HepG2 (cell line): ENCODE data around the gene CCDC18. TPM values are rescaled to one million over a fixed set of nuclear protein-coding genes. Genes with fewer than 3 reads are reported as not detected.
A peak's percentile ranks its signal among the peaks of the same experiment; 100 is the strongest.

Source experiments
- ATF5 ChIP-seq: sonication (generic); formaldehyde crosslinking; IDR thresholded peaks from 2 replicates; pipeline ENCODE4 v1.4.0; 2020; ENCODE audit warnings: mild to moderate bottlenecking, low read depth, missing genetic modification reagents
- CCDC6 ChIP-seq: sonication (generic); formaldehyde crosslinking; IDR thresholded peaks from 2 replicates; pipeline ENCODE4 v1.8.1; 2022; ENCODE audit warnings: mild to moderate bottlenecking, missing genetic modification reagents, moderate library complexity
- DNMT1 ChIP-seq: sonication (generic); formaldehyde crosslinking; IDR thresholded peaks from 2 replicates; pipeline ENCODE4 v1.5.1; 2020; ENCODE audit warnings: mild to moderate bottlenecking, missing genetic modification reagents
- FLYWCH1 ChIP-seq: sonication (generic); formaldehyde crosslinking; IDR thresholded peaks from 2 replicates; pipeline ENCODE4 v1.8.1; 2023; ENCODE audit warnings: mild to moderate bottlenecking, missing genetic modification reagents
- HBP1 ChIP-seq: IDR thresholded peaks from 2 replicates; pipeline ENCODE4 v1.6.1; 2016; ENCODE audit warnings: low read depth, control low read depth
- HOMEZ ChIP-seq: IDR thresholded peaks from 2 replicates; pipeline ENCODE4 v1.6.1; 2016; ENCODE audit warnings: low read depth
- IRF2 ChIP-seq: IDR thresholded peaks from 2 replicates; pipeline ENCODE4 v1.6.1; 2018; ENCODE audit warnings: missing genetic modification reagents, missing compliant biosample characterization
- KLF6 ChIP-seq: IDR thresholded peaks from 2 replicates; pipeline ENCODE4 v1.8.0; 2016; ENCODE audit warnings: missing biosample characterization, missing genetic modification reagents
- MATR3 ChIP-seq: sonication (generic); formaldehyde crosslinking; IDR thresholded peaks from 2 replicates; pipeline ENCODE4 v1.4.0; 2020; ENCODE audit warnings: missing genetic modification reagents
- NFKBIZ ChIP-seq: IDR thresholded peaks from 2 replicates; pipeline ENCODE4 v1.6.1; 2018; ENCODE audit warnings: missing genetic modification reagents, missing compliant biosample characterization
- PREB ChIP-seq: sonication (generic); formaldehyde crosslinking; IDR thresholded peaks from 2 replicates; pipeline ENCODE4 v1.4.0; 2020; ENCODE audit warnings: missing genetic modification reagents
- SSRP1 ChIP-seq: IDR thresholded peaks from 2 replicates; pipeline ENCODE4 v1.6.1; 2016; ENCODE audit warnings: control low read depth
- THAP8 ChIP-seq: sonication (generic); formaldehyde crosslinking; IDR thresholded peaks from 2 replicates; pipeline ENCODE4 v1.5.1; 2020; ENCODE audit warnings: missing genetic modification reagents, mild to moderate bottlenecking, borderline replicate concordance
- UBTF ChIP-seq: sonication (generic); formaldehyde crosslinking; IDR thresholded peaks from 2 replicates; pipeline ENCODE4 v1.4.0; 2020; ENCODE audit warnings: mild to moderate bottlenecking, missing genetic modification reagents
- ZNF234 ChIP-seq: sonication (generic); formaldehyde crosslinking; conservative IDR thresholded peaks from 2 replicates; pipeline ENCODE4 v1.5.1; 2020; ENCODE audit warnings: mild to moderate bottlenecking, missing genetic modification reagents
- ZNF607 ChIP-seq: sonication (generic); formaldehyde crosslinking; IDR thresholded peaks from 2 replicates; pipeline ENCODE4 v1.5.1; 2020; ENCODE audit warnings: missing genetic modification reagents, mild to moderate bottlenecking, borderline replicate concordance
- ZNF619 ChIP-seq: sonication (generic); formaldehyde crosslinking; IDR thresholded peaks from 2 replicates; pipeline ENCODE4 v1.4.0; 2020; ENCODE audit warnings: mild to moderate bottlenecking, missing genetic modification reagents
- ZNF629 ChIP-seq: sonication (generic); formaldehyde crosslinking; conservative IDR thresholded peaks from 2 replicates; pipeline ENCODE4 v1.5.0; 2020; ENCODE audit warnings: missing genetic modification reagents
- ZNF703 ChIP-seq: sonication (generic); formaldehyde crosslinking; IDR thresholded peaks from 2 replicates; pipeline ENCODE4 v1.5.1; 2020; ENCODE audit warnings: missing genetic modification reagents, mild to moderate bottlenecking, moderate library complexity, borderline replicate concordance
- ZNF740 ChIP-seq: sonication (generic); formaldehyde crosslinking; IDR thresholded peaks from 2 replicates; pipeline ENCODE4 v1.4.0; 2020; ENCODE audit warnings: missing genetic modification reagents
- polyA plus RNA-seq, 8 experiments: library from polyadenylated mRNA; depleted of rRNA in 3 of 8; stranded (reverse) in 7 of 8; unstranded in 1 of 8; fragments of >200 nt; fragmentation: Illumina TruSeq in 4 of 8; extraction: Trizol in 4 of 8; gene quantifications; 2 replicates each; pipeline versions ENCODE4 v1.2.1 to v1.2.3, GENCODE V29; 2011 to 2016; ENCODE audit warnings: low read depth in 4 of 8, missing spikeins in 1 of 8, mixed read lengths in 1 of 8; ENCODE audit not compliant: insufficient read depth in 1 of 8
- total RNA-seq, 5 experiments: library from RNA; depleted of rRNA; stranded (reverse); fragments of >200 nt; fragmentation: Illumina TruSeq; extraction: Trizol; gene quantifications; 2 replicates each; pipeline ENCODE4 v1.2.3, GENCODE V29; 2016; ENCODE audit warnings: low read depth in 1 of 5

The CCDC18 gene
- total and polyA plus RNA-seq, 2 of the 13 experiments (the other 11 are each of a cell fraction or from before 2014, with no cell fraction given), result 1.9 to 18.4 TPM

- peak; percentile 75 for TF ChIP-seq UBTF (CRISPR knock-in tag)
- TF ChIP-seq PREB (CRISPR knock-in tag), result no peak
- TF ChIP-seq MATR3, result no peak
- TF ChIP-seq CCDC6 (CRISPR knock-in tag), result peak; percentile 29; the same call in 1 of the 2 replicates
- 0 out of 2 replicates have a peak, but pooled peaks have one; percentile 48 for TF ChIP-seq ZNF619 (CRISPR knock-in tag)
- TF ChIP-seq NFKBIZ (CRISPR knock-in tag), result 0 out of 2 replicates have a peak, but pooled peaks have one; percentile 54
- peak; percentile 93; the same call in 1 of the 2 replicates for TF ChIP-seq HBP1 (CRISPR knock-in tag)
- no peak for TF ChIP-seq SSRP1 (CRISPR knock-in tag)
- no peak for TF ChIP-seq FLYWCH1 (CRISPR knock-in tag)
- TF ChIP-seq KLF6 (CRISPR knock-in tag), result peak; percentile 71; the same call in 1 of the 2 replicates
- peak; percentile 60; the same call in 1 of the 2 replicates for TF ChIP-seq IRF2 (CRISPR knock-in tag)
- TF ChIP-seq DNMT1 (CRISPR knock-in tag), result 0 out of 2 replicates have a peak, but pooled peaks have one; percentile 53
- 0 out of 2 replicates have a peak, but pooled peaks have one; percentile 64 for TF ChIP-seq ZNF234 (CRISPR knock-in tag)
- no peak for TF ChIP-seq ATF5
- peak; percentile 66; the same call in 1 of the 2 replicates for TF ChIP-seq THAP8 (CRISPR knock-in tag)
- TF ChIP-seq ZNF740 (CRISPR knock-in tag), result peak; percentile 45; the same call in 1 of the 2 replicates
- TF ChIP-seq ZNF607 (CRISPR knock-in tag), result peak; percentile 38; the same call in 1 of the 2 replicates
- no peak; the same call in 1 of the 2 replicates for TF ChIP-seq ZNF629 (CRISPR knock-in tag)
- 0 out of 2 replicates have a peak, but pooled peaks have one; percentile 50 for TF ChIP-seq HOMEZ (CRISPR knock-in tag)
- peak; percentile 25; the same call in 1 of the 2 replicates for TF ChIP-seq ZNF703 (CRISPR knock-in tag)
These were observed 420 bp upstream of the CCDC18 start, which contains the start of gene TMED5 (continued) for GRCh38 chr1:93179886-93180722.
